ENCODE measurements around the gene IP6K2. TPM values are rescaled to one million over a fixed set of nuclear protein-coding genes. Genes with fewer than 3 reads are reported as not detected.

IP6K2 gene
- total RNA-seq, 1 donor from 2014 or later: 212 TPM

- no peak for DNase-seq (ENCODE audit: low spot score, unreplicated experiment)
- Mint-ChIP-seq H3K27ac (no peak overlapping the region), H3K9me3 (ENCODE audit: low read depth) (no peaks in the 10 kb centered on the region), H3K4me3 (ENCODE audit: low read depth) (no peak overlapping the region), H3K36me3 (ENCODE audit: insufficient read depth) (peaks cover 18% of the 10 kb centered on the region), H3K4me1 (ENCODE audit: low read depth) (peaks cover 10% of the 10 kb centered on the region), H3K27me3 (no peaks in the 10 kb centered on the region)
- no peak for TF ChIP-seq CTCF (IDR thresholded peaks at IDR 0.05; ENCODE audit: unreplicated experiment)
Measured at GRCh38 chr3:48679411-48680391, 37.3 kb downstream of the IP6K2 start.

- Mint-ChIP-seq H3K9me3 (ENCODE audit: low read depth) (no peaks in the 10 kb centered on the region), H3K36me3 (ENCODE audit: insufficient read depth) (peaks cover 18% of the 10 kb centered on the region), H3K27me3 (no peaks in the 10 kb centered on the region), H3K4me3 (ENCODE audit: low read depth) (no peak overlapping the region), H3K4me1 (ENCODE audit: low read depth) (peaks cover 3% of the 10 kb centered on the region), H3K27ac (no peak overlapping the region)
- no peak for TF ChIP-seq CTCF (IDR thresholded peaks at IDR 0.05; ENCODE audit: unreplicated experiment)
- DNase-seq (ENCODE audit: low spot score, unreplicated experiment): no peak
Measured at GRCh38 chr3:48678566-48679380, 38.2 kb downstream of the IP6K2 start.

- Mint-ChIP-seq H3K4me1 (ENCODE audit: low read depth) (no peaks in the 10 kb centered on the region), H3K4me3 (ENCODE audit: low read depth) (no peak overlapping the region), H3K27ac (no peak overlapping the region), H3K36me3 (ENCODE audit: insufficient read depth) (peaks cover 18% of the 10 kb centered on the region), H3K9me3 (ENCODE audit: low read depth) (no peaks in the 10 kb centered on the region), H3K27me3 (no peaks in the 10 kb centered on the region)
- no peak for DNase-seq (ENCODE audit: low spot score, unreplicated experiment)
- TF ChIP-seq CTCF (IDR thresholded peaks at IDR 0.05; ENCODE audit: unreplicated experiment): no peak
Measured at GRCh38 chr3:48678056-48678455, 39.0 kb downstream of the IP6K2 start.

GRCh38 chr3:48674505-48674904, 42.5 kb downstream of the IP6K2 start:
- H3K27me3 Mint-ChIP-seq: no peaks in the 10 kb centered on the region

More at GRCh38 chr3:48674505-48674904, 42.5 kb downstream of the IP6K2 start:
- no peak overlapping the region for H3K4me3 Mint-ChIP-seq (ENCODE audit: low read depth)
- peaks cover 15% of the 10 kb centered on the region for H3K36me3 Mint-ChIP-seq (ENCODE audit: insufficient read depth)
- H3K4me1 Mint-ChIP-seq (ENCODE audit: low read depth): no peaks in the 10 kb centered on the region
- TF ChIP-seq CTCF (IDR thresholded peaks at IDR 0.05; ENCODE audit: unreplicated experiment): no peak
- no peaks in the 10 kb centered on the region for H3K9me3 Mint-ChIP-seq (ENCODE audit: low read depth)
- no peak for DNase-seq (ENCODE audit: low spot score, unreplicated experiment)
- H3K27ac Mint-ChIP-seq: no peak overlapping the region

Measured in progenitor cell of endocrine pancreas (in vitro differentiated cells).